SW480 (cell line): ENCODE data around the gene FAM221A.
"Not testable (repeated sequence)": the region's sequence is repeated elsewhere in the genome, so short reads cannot be mapped to it uniquely, and the experiment has no call there.

Source experiments
- DNase-seq: peaks from one replicate; pipeline ENCODE4 v3.0.0-alpha.2; 2016; ENCODE audit warnings: low spot score

The FAM221A gene

GRCh38 chr7:23679898-23680413 is at the start of gene FAM221A:
Gene FAM221A, plus strand, starts transcription at chr7:23680199. Its CDS starts 20 bp downstream, at chr7:23680219.
- DNase-seq = peak; percentile 88

GRCh38 chr7:23633417-23633816 is 46.6 kb upstream of the FAM221A start:
- DNase-seq = no peak

GRCh38 chr7:23645822-23646221 is 34.2 kb upstream of the FAM221A start:
- no peak for DNase-seq

- no peak for DNase-seq
These were observed 26.1 kb upstream of the FAM221A start for GRCh38 chr7:23653942-23654341.

GRCh38 chr7:23654508-23654907 is 25.5 kb upstream of the FAM221A start:
- peak; percentile 23 for DNase-seq

- DNase-seq = no peak
These were observed 24.6 kb upstream of the FAM221A start for GRCh38 chr7:23655433-23655832.

- DNase-seq = no peak
These were observed 21.1 kb upstream of the FAM221A start for GRCh38 chr7:23658831-23659427.

- DNase-seq = no peak
These were observed 18.6 kb upstream of the FAM221A start for GRCh38 chr7:23661385-23661784.

- DNase-seq = no peak
These were observed 17.6 kb upstream of the FAM221A start for GRCh38 chr7:23662124-23662983.

- DNase-seq = no peak
These were observed 17.1 kb upstream of the FAM221A start for GRCh38 chr7:23662984-23663313.

GRCh38 chr7:23664122-23664521 is 15.9 kb upstream of the FAM221A start:
- DNase-seq = no peak

GRCh38 chr7:23672033-23672432 is 8.0 kb upstream of the FAM221A start:
- no peak for DNase-seq

- DNase-seq = peak; percentile 88
These were observed 711 bp downstream of the FAM221A start for GRCh38 chr7:23680414-23681405.

GRCh38 chr7:23684041-23684440 is 4.0 kb downstream of the FAM221A start:
- not testable (repeated sequence) for DNase-seq

GRCh38 chr7:23685731-23686130 is 5.7 kb downstream of the FAM221A start:
- DNase-seq = no peak

- no peak for DNase-seq
These were observed 7.0 kb downstream of the FAM221A start for GRCh38 chr7:23687011-23687410.

- no peak for DNase-seq
These were observed 9.2 kb downstream of the FAM221A start for GRCh38 chr7:23689165-23689564.

- no peak for DNase-seq
These were observed 11.3 kb downstream of the FAM221A start for GRCh38 chr7:23691320-23691719.

GRCh38 chr7:23693224-23693623 is 13.2 kb downstream of the FAM221A start:
- DNase-seq = no peak

- DNase-seq = peak; percentile 78
These were observed 17.0 kb downstream of the FAM221A start for GRCh38 chr7:23696916-23697441.

GRCh38 chr7:23698822-23699221 is 18.8 kb downstream of the FAM221A start:
- DNase-seq = no peak

GRCh38 chr7:23700046-23700445 is 20.0 kb downstream of the FAM221A start:
- no peak for DNase-seq
